Fibroblast of skin of right biceps (primary cell): ENCODE data around the gene ARAP1.

Experiments
- DNase-seq: peaks from one replicate; pipeline ENCODE4 v3.0.0-alpha.2; 2013

The ARAP1 gene

DNA sequence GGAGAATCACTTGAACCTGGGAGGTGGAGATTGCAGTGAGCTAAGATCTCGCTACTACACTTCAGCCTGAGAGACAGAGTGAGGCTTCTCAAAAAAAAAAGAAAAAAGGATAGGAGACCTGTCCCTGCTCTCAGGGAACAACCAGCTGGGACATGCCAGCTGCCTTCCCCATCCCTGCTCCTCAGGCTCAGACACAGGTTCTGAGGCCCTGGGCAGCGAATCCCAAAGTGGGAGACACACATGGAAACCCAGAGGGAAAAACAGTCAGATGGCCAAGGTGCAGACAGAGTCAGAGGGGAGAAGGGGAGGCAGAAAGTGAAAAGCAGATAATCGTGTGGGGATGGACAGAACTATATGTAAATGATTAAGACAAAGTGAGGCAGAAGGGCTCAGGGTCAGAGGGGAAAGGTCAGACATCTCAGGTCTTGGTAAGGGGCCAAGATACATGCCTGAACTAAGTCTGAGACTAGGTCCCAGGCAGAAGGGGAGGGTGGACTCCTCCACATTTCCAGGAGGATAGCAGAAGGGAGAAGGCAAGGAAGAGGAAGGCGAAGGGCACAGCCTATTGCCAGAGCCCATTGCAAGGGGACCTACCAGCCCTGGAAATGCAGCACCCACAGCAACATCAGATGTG, 27.4 kb upstream of the ARAP1 start:
- no peak for DNase-seq

DNA sequence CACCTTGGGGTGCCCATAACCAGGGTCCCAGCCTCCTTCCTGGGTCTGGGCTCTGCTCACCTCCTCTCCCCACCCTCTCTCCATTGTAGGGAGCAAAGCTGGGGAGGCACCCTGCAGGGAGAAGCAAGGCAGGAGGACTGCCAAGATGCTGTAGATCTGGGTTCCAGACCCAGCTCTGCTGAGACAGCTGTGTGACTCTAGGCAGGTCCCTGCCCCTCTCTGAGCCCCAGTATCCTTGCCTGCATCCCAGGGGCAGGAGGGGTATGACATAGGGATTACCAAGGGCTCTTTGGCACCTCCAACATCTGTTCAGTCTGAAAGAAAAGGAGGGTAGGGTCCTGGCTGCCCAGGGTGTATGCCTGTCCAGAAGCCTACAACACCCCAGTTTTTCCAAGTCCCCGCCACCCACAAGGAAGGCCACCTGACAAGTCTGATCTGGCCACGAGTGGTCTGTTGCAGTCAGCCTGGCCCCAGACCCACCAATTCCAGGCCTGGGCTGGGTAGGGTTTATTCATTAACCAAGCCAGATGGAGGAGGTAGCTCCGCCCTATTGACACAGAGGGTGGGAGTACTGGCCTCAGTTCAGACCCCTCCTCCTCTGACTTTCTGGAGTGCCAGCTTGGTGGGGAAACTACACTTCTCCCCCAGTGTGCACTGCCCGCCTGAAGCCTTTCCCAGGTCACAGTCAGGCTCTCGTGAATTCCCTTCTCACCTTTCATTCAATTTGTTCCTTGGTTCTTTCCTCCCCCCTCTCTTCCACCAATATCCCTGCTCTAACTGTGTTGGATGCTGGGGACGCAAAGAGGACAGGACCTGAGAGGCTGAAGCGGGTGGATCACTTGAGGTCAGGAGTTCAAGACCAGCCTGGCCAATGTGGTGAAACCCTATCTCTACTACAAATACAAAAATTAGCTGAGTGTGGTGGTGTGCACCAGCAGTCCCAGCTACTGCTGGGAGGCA, 26.6 kb upstream of the ARAP1 start:
- DNase-seq = no peak

DNA sequence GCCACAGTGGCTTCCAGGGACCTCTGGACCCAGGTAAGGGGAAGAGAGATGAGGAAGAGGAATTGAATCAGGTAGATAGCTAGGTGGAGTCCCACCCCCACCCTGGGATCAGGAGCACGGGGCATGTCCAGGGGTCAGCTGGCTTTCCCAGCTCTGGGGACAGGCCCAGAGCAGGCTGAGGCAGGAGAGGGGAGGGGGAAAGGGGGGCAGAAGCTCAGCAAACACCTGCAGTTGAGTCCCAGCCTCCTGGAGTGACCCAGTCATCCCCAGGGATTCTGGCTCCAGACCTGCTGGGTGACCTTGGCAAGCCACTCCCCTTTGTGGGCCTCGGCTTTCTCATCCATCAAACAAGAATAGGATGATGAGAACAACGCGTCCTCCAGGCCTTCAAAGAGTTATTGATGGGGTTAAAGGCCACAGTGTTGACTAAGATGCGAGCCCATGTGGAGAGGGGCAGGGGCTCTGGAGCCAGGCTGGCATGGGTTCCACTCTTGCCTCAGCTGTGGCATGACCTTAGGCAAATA, 25.6 kb upstream of the ARAP1 start:
- DNase-seq = no peak

DNA sequence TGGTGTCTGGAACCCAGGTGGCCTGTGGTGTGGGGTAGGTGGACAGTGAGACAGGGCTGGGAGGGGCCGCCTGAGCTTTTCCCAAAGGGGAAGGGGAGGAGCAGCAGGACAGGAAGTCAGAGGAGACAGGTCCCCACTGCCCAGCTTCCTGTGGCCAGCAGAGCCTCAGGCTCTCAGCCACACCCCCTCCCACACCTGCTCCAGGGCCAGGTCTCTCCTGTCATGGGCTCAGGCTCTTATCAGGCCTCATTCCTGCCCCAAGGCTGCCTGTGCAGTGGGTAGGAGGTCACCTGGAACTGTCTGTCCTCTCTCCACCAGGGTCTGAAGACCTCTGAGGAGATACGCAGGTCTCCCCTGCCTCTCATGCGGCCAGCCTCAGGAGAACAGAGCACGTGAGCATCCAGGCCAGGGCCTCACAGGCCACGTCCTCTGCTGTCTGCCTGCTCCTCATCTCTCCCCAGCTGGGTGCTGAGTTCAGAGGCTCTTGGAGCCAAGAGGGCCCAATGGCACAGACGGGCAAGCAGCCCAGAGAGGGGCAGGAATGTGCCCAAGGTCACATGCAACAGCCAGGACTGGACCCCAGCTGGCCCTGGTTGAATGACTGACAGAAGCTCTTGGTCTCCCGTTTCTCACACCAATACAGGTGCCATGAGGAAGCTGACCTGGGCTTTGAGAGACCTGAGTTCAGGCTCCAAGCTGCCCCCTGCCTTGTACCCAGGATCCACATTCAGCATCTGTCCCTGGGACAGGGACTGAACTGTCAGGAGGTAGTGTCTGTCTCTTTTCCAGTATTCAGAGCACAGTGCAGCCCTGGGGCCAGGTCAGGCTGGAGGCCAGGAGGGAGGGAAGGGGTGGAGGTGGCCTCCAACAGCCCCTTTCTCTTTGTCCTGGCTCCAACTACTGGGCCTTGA, 24.9 kb upstream of the ARAP1 start:
- DNase-seq = no peak

DNA sequence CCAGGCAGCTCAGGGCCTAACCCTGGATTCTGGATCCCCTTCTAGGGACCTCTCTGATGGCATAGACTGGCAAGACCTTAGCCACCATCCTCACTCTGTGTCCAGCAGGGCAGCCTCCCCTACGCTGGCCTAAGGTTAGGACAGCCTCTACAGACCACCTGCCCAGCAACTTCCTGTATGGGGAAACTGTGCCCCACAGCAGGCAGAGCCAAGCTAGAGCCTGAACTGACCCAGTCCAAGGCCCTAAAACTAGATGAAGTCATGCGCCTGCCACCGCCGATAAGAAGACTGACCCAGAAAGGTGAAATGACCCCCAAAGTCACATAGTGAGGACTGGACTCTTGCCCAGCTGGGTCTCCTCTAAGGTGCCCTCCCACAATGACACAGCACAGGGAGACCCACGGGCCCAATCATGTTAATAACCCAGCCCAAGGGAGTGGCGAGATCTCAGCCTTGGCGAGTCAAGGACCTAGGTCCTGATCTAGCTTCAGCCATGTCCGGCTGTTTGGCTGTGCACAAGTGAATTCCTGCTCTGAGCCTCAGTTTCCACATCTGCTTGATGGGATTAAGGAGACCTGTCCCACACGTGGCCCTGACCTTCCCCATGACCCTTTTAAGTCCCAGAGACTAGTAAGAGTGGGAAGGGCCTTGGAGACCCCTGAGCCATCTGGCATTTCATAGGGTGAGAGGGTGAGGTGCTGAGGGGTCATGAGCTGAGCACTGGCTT, 24.1 kb upstream of the ARAP1 start:
- no peak for DNase-seq

DNA sequence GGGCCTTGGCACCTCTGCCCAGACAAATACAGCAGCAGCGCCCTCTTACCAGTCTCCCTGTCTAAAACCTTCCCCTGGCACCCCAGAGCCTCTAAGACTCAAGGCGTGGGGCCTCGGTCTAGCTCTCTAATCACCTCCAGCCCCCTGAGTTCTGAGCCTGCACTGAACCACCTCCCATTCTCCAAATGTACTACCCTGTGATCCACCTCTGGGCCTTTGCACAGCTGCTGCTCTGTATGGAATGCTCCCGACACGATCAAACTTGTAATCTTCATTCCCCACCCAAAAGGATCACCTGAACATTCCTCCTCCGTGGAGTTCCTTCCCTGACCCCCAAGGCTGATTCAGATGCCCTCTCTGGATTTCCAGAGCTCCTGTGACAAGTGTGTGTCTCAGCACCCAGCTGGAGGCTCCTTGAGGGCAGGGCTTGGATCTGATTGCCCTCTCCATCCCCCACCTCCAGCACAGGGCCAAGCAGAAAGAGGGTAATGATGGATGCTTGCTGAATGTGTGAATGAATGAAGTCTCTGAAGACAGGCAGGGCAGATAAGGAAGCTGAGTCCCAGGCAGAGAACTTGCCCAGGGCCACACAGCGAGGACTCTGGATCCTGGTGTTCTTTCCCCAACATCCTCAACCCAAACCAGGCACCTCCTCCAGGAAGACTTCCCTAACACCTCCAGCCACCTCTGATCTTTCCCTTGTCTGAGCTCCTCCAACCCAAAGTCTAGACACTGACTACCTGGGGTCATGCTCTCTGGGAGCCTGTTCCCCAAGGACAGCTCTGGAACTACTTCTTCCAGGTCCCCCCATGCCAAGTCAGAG, 23.3 kb upstream of the ARAP1 start:
- DNase-seq = no peak

DNA sequence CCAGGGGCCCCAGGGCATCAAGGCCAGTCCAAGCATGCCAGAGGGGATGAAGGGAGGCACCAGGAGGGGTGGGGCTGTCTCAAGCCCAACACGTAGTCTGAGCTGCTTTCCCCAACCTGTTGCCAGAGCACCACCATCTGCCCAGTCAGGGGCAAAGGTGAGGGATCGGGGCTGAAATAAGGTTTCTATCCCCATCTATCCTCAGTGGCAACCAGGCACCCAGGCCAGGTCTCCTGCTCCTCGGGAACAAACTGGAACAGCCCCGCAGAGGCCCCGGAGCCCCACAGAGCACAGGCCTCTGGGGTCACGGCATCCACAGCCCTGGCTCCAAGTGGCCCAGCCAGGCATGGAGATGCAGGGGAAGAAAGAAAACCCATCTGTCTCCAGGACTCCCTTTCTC, 22.3 kb upstream of the ARAP1 start:
- no peak for DNase-seq

DNA sequence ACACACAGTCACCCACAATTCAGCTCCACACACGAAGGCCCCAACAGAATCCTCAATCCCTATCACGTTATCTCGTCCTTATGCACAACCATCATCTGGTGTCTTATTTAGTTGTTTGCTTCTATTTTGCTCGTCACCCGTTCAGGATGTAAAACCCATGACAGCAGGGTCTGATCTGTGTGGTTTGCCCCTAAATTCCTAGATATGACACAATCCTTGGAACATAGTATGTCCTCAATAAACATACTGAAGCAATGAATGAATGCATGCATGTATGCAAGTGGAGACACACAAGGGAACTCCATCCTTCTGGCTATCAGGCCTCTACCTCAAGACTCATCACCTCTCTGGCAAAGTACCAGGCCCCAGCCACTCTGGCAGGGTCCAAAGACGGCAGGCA, 21.5 kb upstream of the ARAP1 start:
- peak; percentile 34 for DNase-seq

DNA sequence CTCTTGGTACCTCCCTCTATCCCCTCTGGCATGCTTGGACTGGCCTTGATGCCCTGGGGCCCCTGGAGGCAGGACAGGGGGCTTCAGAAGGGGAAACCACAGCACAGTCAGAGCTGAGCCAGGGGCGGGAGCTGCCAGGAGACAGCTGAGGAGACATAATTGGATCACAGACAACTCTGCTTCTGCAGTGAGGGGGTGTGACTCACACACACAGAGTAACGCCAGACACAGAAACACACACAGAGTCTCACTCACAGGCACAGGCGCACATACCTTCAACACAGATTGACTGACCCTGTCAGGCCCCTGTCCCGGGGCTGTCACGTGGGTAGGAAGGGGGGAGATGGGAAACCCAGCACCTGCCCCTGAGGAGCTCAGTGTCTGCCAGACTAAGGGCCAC, 21.1 kb upstream of the ARAP1 start:
- peak; percentile 92 for DNase-seq

DNA sequence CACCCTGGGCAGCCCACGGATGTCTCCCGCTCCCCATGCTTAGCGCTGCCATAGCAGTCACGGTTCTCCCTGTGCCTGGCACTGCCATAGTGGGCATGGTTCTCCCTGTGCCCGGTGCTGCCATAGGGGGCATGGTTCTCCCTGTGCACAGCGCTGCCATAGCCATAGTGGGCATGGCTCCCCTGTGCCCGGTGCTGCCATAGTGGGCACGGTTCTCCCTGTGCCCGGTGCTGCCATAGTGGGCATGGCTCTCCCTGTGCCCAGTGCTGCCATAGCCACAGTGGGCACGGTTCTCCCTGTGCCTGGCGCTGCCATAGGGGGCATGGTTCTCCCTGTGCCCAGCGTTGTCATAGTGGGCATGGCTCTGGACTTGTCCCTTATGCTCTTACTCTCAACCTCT, 19.9 kb upstream of the ARAP1 start:
- no peak for DNase-seq

DNA sequence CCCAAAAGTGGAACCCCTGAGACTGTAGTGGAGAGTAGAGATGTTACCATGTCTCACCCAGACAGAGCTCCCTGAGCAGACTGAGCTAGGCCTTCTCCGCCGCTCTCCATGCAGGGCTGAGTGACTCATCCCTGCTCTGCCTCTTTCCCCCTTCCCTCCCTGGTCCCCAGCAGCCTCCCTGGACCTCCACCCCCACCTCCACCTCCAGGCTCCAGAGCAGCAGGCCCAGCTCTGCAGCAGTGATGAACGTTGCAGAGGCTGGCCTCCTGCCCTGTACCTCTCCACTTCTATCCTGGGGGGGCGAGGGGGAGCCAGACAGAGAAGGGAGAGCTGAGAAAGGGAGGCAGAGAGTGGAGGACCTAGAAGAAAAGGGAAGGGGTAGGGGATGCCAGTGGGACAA, 19.3 kb upstream of the ARAP1 start:
- DNase-seq = peak; percentile 85

DNA sequence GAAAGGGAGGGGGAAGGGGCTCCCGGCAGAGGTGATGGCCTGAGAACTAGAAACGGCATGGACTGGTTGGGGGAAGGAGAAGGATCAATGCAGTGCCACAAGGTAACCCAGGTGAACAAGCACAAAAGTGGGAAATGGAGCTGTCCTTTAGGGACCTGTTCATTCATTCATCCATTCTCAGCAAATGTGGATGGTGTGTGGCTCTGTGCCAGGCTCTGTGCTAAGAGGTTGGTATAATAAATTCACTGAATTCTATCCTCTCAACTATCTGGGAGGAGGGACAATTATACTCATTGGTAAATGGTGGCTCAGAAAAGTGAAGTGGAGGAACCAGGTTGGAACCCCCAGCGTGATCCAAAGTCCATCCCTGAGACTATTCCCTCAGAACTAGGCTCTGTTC, 18.6 kb upstream of the ARAP1 start:
- DNase-seq = no peak

DNA sequence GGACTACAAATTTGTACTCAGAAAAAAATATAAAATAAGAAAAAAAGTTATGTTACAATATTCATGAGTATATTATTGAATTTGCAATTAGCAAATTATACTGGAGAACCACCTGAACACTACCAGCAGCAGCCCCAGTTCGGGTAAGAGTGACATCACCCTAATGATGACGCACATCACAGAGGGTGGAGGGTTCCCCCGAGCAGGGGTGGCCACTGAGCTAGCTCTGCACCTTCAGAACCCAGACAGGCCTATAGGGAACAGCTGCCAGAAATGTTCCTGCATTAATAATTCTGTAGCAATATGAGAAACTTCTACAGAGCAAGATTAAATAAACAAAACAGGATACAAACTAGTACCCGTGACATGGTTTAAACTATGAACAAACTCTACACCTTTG, 17.5 kb upstream of the ARAP1 start:
- DNase-seq = no peak

DNA sequence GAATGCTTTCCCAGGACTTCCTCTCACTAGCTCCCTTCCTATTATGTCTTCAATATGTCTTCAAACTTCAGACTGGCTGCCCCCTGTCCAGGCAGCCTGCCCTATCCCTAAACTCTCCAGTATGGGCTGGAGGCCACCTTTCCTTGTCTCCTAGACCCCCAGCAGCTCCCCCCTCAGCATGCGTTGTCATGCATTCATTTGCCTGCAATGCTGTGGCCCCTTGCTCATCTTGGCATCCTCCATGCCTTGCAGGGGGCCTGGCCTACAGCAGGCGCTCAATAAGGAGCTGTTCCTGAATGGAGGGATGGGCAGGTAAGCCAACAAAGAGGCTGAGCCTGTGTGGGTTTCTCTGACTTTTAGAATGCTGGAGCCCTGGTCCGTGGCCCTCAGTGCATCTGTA, 16.4 kb upstream of the ARAP1 start:
- no peak for DNase-seq

DNA sequence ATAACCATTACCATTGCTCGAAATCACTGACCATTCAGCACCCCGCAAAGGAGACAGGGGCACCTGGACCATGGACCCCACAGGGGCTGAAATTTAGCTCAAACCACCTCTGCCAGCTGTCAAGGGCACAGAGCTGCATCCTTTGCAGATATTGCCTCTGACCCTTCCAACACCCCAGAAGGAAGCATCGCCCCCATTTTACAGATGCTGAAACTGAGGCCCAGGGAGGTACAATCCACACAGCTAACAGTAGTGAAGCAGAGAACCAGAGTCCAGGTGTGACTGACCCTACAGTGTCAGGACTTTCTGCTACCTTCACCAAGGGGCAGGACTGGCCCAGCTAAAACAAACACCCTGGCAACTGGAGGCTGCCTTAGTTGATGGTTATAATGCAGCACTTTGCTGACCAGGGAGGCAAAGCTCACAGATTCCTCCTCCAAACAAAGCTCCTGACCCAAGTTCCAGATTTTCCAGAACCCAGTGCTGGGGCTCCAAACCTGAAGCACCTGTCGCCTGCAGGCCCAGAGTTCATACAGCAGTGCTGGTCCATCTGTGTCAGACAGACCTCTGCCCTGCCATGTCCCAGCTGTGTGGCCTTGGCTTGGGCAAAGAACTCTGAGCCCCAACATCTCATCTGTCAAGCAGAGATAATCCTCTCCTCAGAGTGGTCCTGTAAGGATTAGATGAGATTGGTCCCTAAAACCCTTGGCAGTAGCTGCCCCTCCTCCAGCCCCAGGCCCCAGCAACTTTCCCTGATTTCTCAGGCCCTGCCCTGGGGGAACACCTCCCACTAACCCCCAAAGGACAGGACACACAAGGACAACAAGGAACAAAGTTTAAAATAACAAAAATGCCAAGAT, 15.2 kb upstream of the ARAP1 start:
- no peak for DNase-seq

DNA sequence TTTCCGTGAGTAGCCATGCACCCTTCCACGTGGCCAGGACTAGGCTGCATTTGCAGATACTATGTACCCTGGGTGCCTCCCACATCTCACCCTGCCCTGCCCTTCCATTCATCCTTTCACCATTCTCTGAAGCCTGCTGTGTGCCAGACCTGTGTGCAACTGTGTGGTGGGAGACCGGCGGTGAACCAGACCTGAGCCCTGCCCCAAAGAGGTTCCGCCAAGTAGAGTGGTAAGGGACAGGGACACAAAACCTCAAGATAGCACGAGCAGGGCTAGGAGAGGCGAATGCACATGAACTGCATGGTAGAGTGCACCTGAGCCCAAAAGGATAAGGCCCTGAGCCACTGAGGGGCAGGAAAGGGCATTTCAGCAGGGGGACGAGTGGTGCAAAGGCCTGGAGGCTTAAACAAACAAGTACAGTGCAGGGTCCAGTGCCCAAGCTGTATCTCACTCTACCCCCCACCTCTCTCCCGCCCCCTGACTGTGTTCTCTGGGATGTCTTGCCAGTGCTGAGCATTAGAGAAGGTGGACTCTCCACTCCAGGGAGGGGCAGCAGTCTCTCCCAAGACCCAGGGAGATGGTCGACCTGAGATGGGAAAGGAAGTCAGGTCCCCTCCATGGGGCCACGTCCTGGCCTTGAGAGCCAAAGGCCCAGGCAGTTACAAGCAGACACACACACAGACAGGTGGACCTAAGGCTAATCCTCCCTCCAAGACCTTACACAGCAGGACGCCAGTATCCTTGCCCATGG, 14.1 kb upstream of the ARAP1 start:
- no peak for DNase-seq

DNA sequence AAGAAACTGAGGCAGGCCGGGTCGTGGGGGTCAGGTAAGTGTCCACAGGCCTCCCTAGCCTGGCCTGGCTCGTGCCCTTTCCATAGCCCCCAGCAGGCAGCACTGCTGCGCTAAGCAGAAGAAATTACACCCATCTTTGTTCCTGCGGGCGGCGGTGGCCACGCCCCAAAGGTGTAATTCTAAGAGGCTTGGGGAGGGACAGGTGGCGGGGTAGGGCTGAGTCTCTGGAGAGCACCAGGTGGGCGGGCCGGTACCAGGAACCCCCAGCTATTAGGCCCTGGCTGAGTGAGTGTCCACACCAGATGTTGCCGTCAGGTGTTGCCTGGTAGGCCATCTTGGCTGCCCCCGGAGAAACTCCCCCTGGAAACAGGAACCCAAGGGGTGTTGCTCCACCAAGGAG, 12.3 kb upstream of the ARAP1 start:
- DNase-seq = no peak

DNA sequence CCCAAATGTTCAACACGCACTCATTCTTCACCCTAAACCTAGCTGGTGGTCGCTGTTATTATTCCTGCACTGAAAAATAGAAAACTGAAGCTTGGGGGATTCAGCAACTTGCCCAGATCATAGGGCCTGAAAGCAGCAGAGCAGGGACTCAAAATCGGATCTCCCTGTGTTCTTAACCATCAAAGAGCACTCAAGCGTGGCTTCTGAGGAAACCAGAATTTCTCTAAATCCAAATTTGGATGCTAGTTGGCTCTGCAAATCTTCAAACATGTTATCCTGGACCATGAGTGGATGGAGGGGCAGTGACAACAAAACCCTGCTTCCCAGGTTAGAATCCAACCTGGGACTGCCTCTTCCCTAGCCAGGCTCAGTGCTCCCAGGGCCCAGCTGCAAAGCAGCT, 11.6 kb upstream of the ARAP1 start:
- DNase-seq = no peak

DNA sequence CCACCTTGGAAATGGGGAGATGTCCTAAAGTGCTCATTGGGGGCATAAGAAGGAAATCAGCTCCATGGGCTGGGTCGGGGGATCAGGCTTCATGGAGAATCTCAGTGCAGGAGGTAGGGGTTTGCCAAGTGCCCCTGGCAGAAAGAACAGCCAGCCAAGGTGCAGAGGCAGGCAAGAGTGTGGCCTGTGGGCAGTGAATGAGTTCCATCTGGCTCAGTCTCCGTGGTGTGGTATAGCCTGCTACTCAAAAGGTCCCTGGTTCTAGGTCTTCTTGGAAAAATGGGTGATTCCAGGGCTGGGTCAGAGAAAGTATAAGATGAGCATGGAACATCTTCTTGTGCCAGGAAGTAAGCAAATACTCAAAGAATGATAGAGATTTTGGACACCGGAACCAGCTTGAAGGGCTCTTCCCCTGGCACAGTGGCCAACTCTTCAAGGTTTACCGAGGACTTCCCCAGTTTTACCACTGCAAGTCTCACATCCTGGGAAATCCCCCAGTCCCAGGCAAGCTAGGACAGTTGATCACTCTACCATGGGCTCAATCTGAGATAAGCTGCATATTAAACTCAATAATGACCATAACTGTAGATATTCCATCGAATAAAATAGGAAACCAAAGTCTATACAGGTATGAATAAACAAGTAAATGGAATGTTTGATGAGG, 10.6 kb upstream of the ARAP1 start:
- no peak for DNase-seq
